Muscle layer of colon (tissue), 2 donors: ENCODE results near the gene MOB1B.

Experiments
- H3K27ac ChIP-seq: one replicate; pipeline ENCODE4 v1.7.0; 2013; ENCODE audit warnings: low read depth, mild to moderate bottlenecking, low read length, moderate library complexity
- H3K27me3 ChIP-seq, 2 donors: one replicate each; pipeline ENCODE4 v1.7.0; 2013; ENCODE audit warnings: low read length in 2 of 2, mild to moderate bottlenecking in 2 of 2; ENCODE audit not compliant: insufficient read depth in 2 of 2, control insufficient read depth in 1 of 2
- H3K36me3 ChIP-seq: one replicate; pipeline ENCODE4 v1.7.0; 2013; ENCODE audit warnings: mild to moderate bottlenecking, low read length; ENCODE audit not compliant: insufficient read depth
- H3K4me1 ChIP-seq: one replicate; pipeline ENCODE4 v1.7.0; 2013; ENCODE audit warnings: mild to moderate bottlenecking, low read length; ENCODE audit not compliant: insufficient read depth
- H3K4me3 ChIP-seq, 2 donors: one replicate each; pipeline ENCODE4 v1.7.0; 2013; ENCODE audit warnings: low read length in 2 of 2, low read depth in 1 of 2, mild to moderate bottlenecking in 1 of 2, moderate library complexity in 1 of 2
- H3K9ac ChIP-seq: one replicate; pipeline ENCODE4 v1.7.0; 2013; ENCODE audit warnings: low read length
- H3K9me3 ChIP-seq: one replicate; pipeline ENCODE4 v1.7.0; 2013; ENCODE audit warnings: mild to moderate bottlenecking, low read length
- donor health status: abdominal sarcoma.
- donor health status: Adenocarcinoma of cecum.

MOB1B gene

DNA sequence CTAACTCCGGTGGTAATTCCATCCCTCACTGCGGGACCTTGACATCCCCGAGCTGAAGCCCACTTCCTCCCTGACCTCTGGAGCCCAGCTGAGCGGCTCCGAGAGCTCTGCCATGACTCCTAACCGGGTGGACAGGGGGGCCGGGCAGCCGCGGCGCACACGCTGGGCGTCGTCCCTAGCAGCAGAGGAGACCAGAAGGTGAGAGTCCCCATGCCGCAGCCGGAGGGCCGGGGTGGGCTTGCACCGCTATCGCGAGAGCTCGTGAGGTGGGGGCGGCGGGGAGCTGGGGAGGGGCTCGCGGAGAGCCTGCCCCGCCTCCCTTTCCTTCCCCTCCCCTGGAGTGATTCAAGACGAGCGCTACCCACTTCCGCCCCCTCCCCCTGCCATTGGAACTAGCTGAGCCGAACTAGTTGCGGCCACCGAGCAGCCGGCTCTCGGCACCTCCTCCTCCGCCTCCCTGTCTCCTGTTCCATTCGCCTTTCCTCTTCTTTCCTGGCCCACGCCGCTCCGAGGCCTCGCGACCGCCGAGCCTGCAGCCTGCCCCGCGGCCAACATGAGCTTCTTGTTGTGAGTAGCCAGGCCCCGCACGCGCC lies at the start of gene MOB1B:
MOB1B (plus strand) TSS at position 386 of the 593 bp plus-strand sequence; CDS start at position 554, 168 bp downstream.
- no peaks in the 10 kb centered on the region for H3K27me3 ChIP-seq
- peaks cover 8% of the 10 kb centered on the region for H3K36me3 ChIP-seq
- H3K4me1 ChIP-seq, result peaks cover 6% of the 10 kb centered on the region
- peak within 1 kb of the TSS; percentile 67 to 90 for H3K4me3 ChIP-seq
- peak within 1 kb of the TSS; percentile 81 for H3K9ac ChIP-seq
- no peaks in the 10 kb centered on the region for H3K9me3 ChIP-seq
- H3K27ac ChIP-seq, result peak within 1 kb of the TSS; percentile 25

DNA sequence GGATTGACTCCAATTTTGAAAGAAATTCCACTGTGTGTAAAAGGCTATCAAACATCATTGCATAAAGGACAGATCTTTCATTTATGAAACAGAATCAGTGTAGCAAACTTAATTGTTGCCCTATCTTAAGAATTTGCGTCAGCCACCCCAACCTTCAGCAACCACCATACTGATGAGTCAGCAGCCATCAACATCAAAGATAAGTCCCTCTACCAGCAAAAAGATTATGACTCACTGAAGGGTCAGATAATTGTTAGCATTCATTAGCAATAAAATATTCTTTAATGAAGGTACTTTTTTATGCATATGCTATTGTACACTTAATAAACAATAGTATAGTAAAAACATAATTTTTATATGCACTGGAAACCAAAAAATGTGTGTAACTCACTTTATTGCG lies 46.7 kb upstream of the MOB1B start:
- no peak overlapping the region for H3K27ac ChIP-seq
- H3K9ac ChIP-seq, result no peak overlapping the region
- no peaks in the 10 kb centered on the region for H3K4me1 ChIP-seq
- H3K27me3 ChIP-seq, result no peaks in the 10 kb centered on the region
- no peaks in the 10 kb centered on the region for H3K36me3 ChIP-seq
- H3K9me3 ChIP-seq, result no peaks in the 10 kb centered on the region
- no peak overlapping the region for H3K4me3 ChIP-seq

DNA sequence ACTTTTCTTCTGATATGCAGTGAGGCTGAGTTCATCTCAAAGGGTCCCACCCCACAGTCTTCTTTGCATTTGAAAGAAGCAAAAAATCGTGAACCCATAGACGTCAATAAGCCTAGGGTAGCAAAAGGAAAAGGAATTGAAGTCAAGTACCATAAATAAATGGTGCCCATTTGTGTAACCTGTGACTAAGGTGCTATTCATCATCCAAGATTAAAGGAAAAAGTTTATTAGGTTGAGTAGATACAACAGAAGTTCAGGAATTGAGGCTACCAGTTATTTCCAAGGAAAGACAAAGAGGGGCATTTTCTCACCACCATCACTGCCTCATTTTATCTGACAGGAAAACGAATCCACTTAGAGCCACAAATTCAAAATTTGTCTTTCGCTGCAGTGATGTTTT lies 43.7 kb upstream of the MOB1B start:
- Histone ChIP-seq H3K27ac (no peak overlapping the region), H3K36me3 (no peaks in the 10 kb centered on the region)

DNA sequence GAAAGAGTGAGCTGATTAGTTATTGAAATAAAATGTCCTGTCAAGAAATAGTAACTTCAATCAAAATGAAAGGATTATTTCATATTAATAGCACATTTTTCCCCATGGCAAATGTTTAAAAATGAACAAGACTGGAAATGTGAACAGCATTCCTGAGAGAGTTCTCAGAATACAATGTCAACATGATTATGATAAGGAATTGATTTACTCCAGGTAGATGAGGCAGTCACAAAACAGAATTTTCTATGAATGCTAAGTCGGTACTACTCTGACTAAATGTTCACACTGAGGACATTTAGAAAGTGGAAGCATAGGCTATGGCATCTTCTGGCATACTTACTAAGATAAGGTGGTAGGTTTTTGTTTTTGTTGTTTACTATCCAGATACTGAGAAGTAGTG lies 43.1 kb upstream of the MOB1B start:
- H3K36me3 ChIP-seq, result no peaks in the 10 kb centered on the region
- no peak overlapping the region for H3K27ac ChIP-seq
- no peak overlapping the region for H3K4me3 ChIP-seq
- no peaks in the 10 kb centered on the region for H3K27me3 ChIP-seq
- no peaks in the 10 kb centered on the region for H3K4me1 ChIP-seq
- no peak overlapping the region for H3K9ac ChIP-seq
- H3K9me3 ChIP-seq, result no peaks in the 10 kb centered on the region

More for the DNA sequence above, 43.7 kb upstream of the MOB1B start:
- Histone ChIP-seq H3K27me3 (no peaks in the 10 kb centered on the region), H3K9ac (no peak overlapping the region), H3K4me3 (no peak overlapping the region), H3K4me1 (no peaks in the 10 kb centered on the region), H3K9me3 (no peaks in the 10 kb centered on the region)

DNA sequence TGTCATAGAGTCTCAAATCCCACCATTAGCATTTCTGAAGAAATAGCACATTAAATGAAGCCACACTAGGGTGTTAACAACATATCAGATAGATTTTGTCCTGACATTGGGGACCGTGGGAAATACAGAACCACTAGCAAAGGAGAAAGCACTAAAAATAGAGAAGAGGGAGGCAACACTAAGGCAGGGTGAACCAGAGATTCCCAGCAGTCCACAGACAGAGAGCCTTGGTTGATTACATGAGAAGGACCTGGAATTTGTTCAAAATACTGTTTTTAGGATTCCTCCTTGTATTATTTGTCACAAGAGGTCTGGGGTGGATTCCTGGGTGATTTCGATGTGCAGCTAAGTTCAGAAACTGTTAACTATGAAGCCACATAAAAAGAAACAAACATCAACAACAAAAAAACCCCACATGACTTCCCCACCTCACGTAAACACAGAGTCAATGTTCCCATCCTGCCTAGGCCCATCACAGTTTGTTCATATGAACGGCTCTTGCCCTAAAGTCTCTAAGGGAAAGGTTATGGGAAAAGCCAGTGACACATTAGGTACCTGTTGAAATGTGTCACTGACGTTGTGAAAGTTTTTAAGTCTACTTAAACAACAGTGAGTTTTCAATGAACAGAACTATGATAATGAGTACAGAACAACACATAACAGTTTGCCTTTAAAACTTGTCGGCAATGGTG lies 38.9 kb upstream of the MOB1B start:
- H3K4me1 ChIP-seq, result no peaks in the 10 kb centered on the region

DNA sequence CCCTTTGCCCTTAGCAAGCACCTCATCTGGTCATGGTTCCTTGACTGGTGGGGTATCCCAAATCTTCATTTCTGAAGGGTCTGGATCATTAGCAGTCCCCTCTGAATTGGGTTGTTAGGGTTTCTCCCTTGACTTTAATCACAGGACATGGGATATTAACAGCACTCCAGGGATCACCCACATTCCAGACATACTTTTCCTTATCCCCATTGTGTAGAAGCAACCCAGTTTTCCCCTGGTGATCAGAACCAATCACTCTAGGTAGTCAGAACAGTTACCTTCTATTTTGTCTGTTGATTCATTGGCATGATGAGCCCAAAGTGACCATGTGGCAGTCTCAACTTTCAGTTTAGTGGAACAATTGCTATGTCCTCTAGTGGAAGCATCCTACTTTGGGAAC lies 33.4 kb upstream of the MOB1B start:
- Histone ChIP-seq H3K9ac (no peak overlapping the region), H3K27ac (no peak overlapping the region), H3K27me3 (no peaks in the 10 kb centered on the region), H3K4me3 (no peak overlapping the region), H3K9me3 (no peaks in the 10 kb centered on the region), H3K4me1 (no peaks in the 10 kb centered on the region), H3K36me3 (no peaks in the 10 kb centered on the region)

More for the DNA sequence above, 38.9 kb upstream of the MOB1B start:
- Histone ChIP-seq H3K36me3 (no peaks in the 10 kb centered on the region), H3K4me3 (no peak overlapping the region), H3K27ac (no peak overlapping the region), H3K9ac (no peak overlapping the region), H3K27me3 (no peaks in the 10 kb centered on the region), H3K9me3 (no peaks in the 10 kb centered on the region)

DNA sequence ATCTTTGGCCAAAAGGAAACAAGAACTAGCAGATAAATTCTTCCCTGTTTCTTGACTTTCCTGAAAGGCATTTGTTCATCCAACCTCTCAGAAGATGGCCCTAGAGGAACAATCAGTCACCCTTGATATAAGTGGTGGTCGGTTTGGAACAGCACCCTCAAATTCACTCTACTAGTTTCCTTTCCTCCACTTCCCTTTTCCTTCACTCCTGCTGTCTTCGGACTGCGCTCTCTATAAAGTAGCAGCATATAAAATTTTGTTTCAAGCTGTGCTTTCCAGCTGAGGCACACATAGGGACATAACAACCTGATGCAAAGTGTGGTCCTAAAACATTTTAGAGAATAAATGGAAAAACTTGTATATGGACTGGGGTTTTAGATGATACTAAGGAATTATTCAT lies 29.0 kb upstream of the MOB1B start:
- no peaks in the 10 kb centered on the region for H3K9me3 ChIP-seq
- H3K4me3 ChIP-seq, result no peak overlapping the region
- H3K36me3 ChIP-seq, result no peaks in the 10 kb centered on the region
- no peak overlapping the region for H3K9ac ChIP-seq
- H3K27me3 ChIP-seq, result no peaks in the 10 kb centered on the region
- no peaks in the 10 kb centered on the region for H3K4me1 ChIP-seq
- H3K27ac ChIP-seq, result no peak overlapping the region

DNA sequence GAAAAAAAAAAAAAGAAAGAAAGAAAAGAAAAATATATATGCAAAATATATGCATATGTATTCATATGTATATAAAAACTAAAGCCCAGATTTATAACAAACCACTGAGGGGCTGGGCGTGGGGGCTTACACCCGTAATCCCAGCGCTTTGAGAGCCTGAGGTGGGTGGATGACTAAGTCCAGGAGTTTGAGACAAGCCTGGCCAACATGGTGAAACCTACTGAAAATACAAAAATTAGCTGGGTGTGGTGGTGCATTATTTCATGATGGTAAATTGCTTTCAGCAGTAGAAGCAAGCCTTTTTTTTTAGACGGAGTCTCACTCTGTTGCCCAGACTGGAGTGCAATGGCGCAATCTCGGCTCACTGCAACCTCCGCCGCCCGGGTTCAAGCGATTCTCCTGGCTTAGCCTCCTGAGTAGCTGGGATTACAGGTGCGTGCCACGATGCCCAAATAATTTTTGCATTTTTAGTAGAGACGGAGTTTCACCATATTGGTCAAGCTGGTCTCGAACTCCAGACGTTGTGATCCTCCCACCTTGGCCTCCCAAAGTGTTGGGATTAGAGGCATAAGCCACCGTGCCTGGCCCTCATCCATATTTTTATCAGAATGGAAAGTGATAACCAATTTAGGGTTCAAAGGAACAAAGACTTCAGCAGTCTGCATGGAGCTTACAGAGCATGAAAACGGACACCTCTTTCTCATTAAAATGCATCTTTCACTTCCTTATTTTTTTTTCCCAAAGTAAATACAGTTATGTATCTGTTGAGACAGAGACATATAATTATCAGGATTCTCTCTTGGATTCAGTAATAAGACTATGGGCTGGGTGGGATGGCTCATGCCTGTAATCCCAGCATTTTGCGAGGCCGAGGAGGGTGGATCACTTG lies 27.7 kb upstream of the MOB1B start:
- Histone ChIP-seq H3K4me3 (no peak overlapping the region), H3K36me3 (no peaks in the 10 kb centered on the region), H3K9ac (no peak overlapping the region), H3K27me3 (no peaks in the 10 kb centered on the region), H3K9me3 (no peaks in the 10 kb centered on the region), H3K4me1 (no peaks in the 10 kb centered on the region), H3K27ac (no peak overlapping the region)

DNA sequence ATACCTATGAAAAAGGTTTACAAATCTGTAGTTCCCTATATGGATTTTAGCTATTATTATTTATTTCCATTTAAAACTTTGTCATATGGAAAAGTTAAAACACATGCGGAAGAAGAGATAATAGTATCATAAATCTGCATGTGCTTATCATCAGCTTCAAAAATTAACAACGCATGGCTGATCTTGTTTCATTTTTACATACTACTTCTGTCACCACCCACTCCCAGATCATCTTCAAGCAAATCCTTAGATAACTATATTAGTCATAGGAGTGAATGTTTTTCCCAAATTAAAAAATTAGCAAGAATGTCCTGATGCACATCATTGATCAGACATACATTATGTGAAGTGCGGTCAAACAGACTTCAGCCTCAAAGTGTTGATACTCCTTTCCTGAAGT lies 24.6 kb upstream of the MOB1B start:
- no peaks in the 10 kb centered on the region for H3K9me3 ChIP-seq
- no peaks in the 10 kb centered on the region for H3K4me1 ChIP-seq
- H3K27ac ChIP-seq, result no peak overlapping the region
- H3K36me3 ChIP-seq, result no peaks in the 10 kb centered on the region
- H3K4me3 ChIP-seq, result no peak overlapping the region
- H3K9ac ChIP-seq, result no peak overlapping the region
- H3K27me3 ChIP-seq, result no peaks in the 10 kb centered on the region

DNA sequence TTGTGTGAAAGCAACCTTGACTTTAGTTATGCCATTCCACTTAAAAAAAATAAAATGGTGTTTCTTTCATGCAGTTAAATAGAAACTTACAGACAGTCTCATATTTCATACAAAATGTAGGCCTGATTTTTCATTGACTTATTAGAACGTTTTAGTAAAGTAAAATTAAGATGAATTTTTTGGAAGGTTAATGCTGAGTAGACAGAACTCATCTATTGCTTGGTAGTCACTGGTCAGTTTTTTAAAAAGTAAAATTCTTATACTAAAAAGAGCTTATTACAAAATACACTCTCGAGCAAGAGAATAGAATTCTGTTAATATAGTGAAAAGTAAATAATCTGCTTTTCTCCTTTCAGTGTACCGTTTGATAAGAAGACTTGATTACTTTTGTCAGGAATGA lies 21.4 kb upstream of the MOB1B start:
- Histone ChIP-seq H3K4me1 (no peaks in the 10 kb centered on the region), H3K4me3 (no peak overlapping the region), H3K27ac (no peak overlapping the region), H3K27me3 (no peaks in the 10 kb centered on the region), H3K36me3 (no peaks in the 10 kb centered on the region), H3K9me3 (no peaks in the 10 kb centered on the region), H3K9ac (no peak overlapping the region)

DNA sequence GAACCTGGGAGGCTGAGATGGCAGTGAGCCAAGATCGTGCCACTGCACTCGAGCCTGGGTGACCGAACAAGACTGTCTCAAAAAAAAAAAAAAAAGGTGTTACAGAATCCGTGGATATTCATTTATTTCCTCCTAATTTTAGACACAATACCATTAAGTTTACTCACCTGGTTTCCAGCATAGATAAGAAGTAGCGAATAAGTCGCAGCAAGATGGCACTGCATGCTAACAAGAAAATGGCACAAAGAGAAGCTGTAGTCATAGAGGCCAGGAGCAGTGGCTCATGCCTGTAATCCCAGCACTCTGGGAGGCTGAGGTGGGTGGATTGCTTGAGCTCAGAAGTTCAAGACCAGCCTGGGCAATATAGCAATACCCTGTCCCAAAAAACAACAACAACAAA lies 17.0 kb upstream of the MOB1B start:
- H3K9ac ChIP-seq, result no peak overlapping the region
- no peaks in the 10 kb centered on the region for H3K9me3 ChIP-seq
- no peaks in the 10 kb centered on the region for H3K4me1 ChIP-seq
- no peak overlapping the region for H3K4me3 ChIP-seq
- H3K36me3 ChIP-seq, result no peaks in the 10 kb centered on the region
- no peak overlapping the region for H3K27ac ChIP-seq
- H3K27me3 ChIP-seq, result no peaks in the 10 kb centered on the region
